WTC11 (cell line): Measurements from ENCODE around the gene UCHL5. TPM values are rescaled to one million over a fixed set of nuclear protein-coding genes. Genes with fewer than 3 reads are reported as not detected.

Experiments
- ATAC-seq: fragments of 200-7000 bp; cut with Tn5 transposase; 2 replicates; pipeline ENCODE4 v1.10.0; 2021; ENCODE audit warnings: mild to moderate bottlenecking, moderate library complexity
- CTCF ChIA-PET: fragments of 300-600 bp; sonication (Branson Sonifier 250); formaldehyde crosslinking; loops from one replicate; lab custom pipeline; 2021; ENCODE audit warnings: antibody characterized with exemption; lab: Charles Lee
- POLR2A ChIA-PET: fragments of 350-600 bp; sonication (Branson Sonifier 250); formaldehyde crosslinking; loops from one replicate; lab custom pipeline; 2021; ENCODE audit warnings: antibody characterized with exemption; lab: Charles Lee
- DNase-seq: peaks from one replicate; pipeline ENCODE4 v3.0.0; 2021; ENCODE audit warnings: low spot score
- H3K27ac Mint-ChIP-seq: 2 replicates; pipeline ENCODE4 v1.8.0; 2021; ENCODE audit warnings: mixed read lengths
- H3K27me3 Mint-ChIP-seq: 2 replicates; pipeline ENCODE4 v1.8.0; 2021; ENCODE audit warnings: low read depth, mild to moderate bottlenecking, moderate library complexity, mixed read lengths
- H3K36me3 Mint-ChIP-seq: 2 replicates; pipeline ENCODE4 v1.8.0; 2021; ENCODE audit warnings: mixed read lengths
- H3K4me1 Mint-ChIP-seq: 2 replicates; pipeline ENCODE4 v1.8.0; 2022; ENCODE audit warnings: mixed read lengths
- H3K4me3 Mint-ChIP-seq: 2 replicates; pipeline ENCODE4 v1.8.0; 2021; ENCODE audit warnings: mild to moderate bottlenecking, moderate library complexity, mixed read lengths
- H3K9me3 Mint-ChIP-seq: 2 replicates; pipeline ENCODE4 v1.8.0; 2021; ENCODE audit warnings: mixed read lengths
- IRF2 ChIP-seq: sonication (generic); formaldehyde crosslinking; IDR thresholded peaks from 2 replicates; pipeline ENCODE4 v1.8.0; 2022; ENCODE audit warnings: low read depth, missing genetic modification reagents, borderline replicate concordance
- NFATC4 ChIP-seq: fragments of 250-450 bp; sonication (Bioruptor Pico); IDR thresholded peaks from 2 replicates; pipeline ENCODE4 v1.9.0; 2021; ENCODE audit warnings: mild to moderate bottlenecking
- NR3C1 ChIP-seq: sonication (generic); formaldehyde crosslinking; conservative IDR thresholded peaks from 2 replicates; pipeline ENCODE4 v1.8.1; 2023; ENCODE audit warnings: low read depth, mild to moderate bottlenecking, missing genetic modification reagents
- OVOL2 ChIP-seq: fragments of 250-450 bp; sonication (Bioruptor Pico); IDR thresholded peaks from 2 replicates; pipeline ENCODE4 v1.9.0; 2021; ENCODE audit warnings: mild to moderate bottlenecking, borderline replicate concordance
- SMAD4 ChIP-seq: sonication (generic); formaldehyde crosslinking; IDR thresholded peaks from 2 replicates; pipeline ENCODE4 v1.8.0; 2022; ENCODE audit warnings: mild to moderate bottlenecking, missing genetic modification reagents
- SOX15 ChIP-seq: fragments of 250-450 bp; sonication (Bioruptor Pico); IDR thresholded peaks from 2 replicates; pipeline ENCODE4 v1.9.0; 2021; ENCODE audit warnings: mild to moderate bottlenecking
- ZNF396 ChIP-seq: fragments of 250-450 bp; sonication (Bioruptor Pico); IDR thresholded peaks from 2 replicates; pipeline ENCODE4 v1.8.0; 2021; ENCODE audit warnings: mild to moderate bottlenecking, moderate library complexity, borderline replicate concordance
- total RNA-seq: library from RNA; stranded (reverse); gene quantifications from 3 replicates; pipeline ENCODE4 v1.2.3, GENCODE V29; 2021
- TF ChIP-seq, protein P1 (sequence below): sonication (generic); formaldehyde crosslinking; IDR thresholded peaks from 2 replicates; pipeline ENCODE4 v1.8.0; 2023; ENCODE audit warnings: mild to moderate bottlenecking, missing genetic modification reagents
- TF ChIP-seq, protein P2 (sequence below): fragments of 200-600 bp; IDR thresholded peaks from 2 replicates; pipeline ENCODE4 v1.8.0; 2022; ENCODE audit warnings: antibody characterized with exemption
- TF ChIP-seq, protein P3 (sequence below): sonication (generic); formaldehyde crosslinking; IDR thresholded peaks from 2 replicates; pipeline ENCODE4 v1.8.0; 2022; ENCODE audit warnings: missing genetic modification reagents
- TF ChIP-seq, protein P4 (sequence below): fragments of 250-450 bp; sonication (Bioruptor Pico); IDR thresholded peaks from 2 replicates; pipeline ENCODE4 v1.9.0; 2021; ENCODE audit warnings: moderate library complexity, mild to moderate bottlenecking, inconsistent platforms, borderline replicate concordance
- TF ChIP-seq, protein P5 (sequence below): sonication (generic); formaldehyde crosslinking; conservative IDR thresholded peaks from 2 replicates; pipeline ENCODE4 v1.8.1; 2023; ENCODE audit warnings: mild to moderate bottlenecking, low read depth, missing genetic modification reagents, moderate library complexity
- TF ChIP-seq, protein P6 (sequence below): sonication (generic); formaldehyde crosslinking; IDR thresholded peaks from 2 replicates; pipeline ENCODE4 v1.8.1; 2023; ENCODE audit warnings: mild to moderate bottlenecking, missing genetic modification reagents, moderate library complexity

Gene UCHL5
- total RNA-seq, 1 experiment from 2014 or later: 41.5 TPM

DNA sequence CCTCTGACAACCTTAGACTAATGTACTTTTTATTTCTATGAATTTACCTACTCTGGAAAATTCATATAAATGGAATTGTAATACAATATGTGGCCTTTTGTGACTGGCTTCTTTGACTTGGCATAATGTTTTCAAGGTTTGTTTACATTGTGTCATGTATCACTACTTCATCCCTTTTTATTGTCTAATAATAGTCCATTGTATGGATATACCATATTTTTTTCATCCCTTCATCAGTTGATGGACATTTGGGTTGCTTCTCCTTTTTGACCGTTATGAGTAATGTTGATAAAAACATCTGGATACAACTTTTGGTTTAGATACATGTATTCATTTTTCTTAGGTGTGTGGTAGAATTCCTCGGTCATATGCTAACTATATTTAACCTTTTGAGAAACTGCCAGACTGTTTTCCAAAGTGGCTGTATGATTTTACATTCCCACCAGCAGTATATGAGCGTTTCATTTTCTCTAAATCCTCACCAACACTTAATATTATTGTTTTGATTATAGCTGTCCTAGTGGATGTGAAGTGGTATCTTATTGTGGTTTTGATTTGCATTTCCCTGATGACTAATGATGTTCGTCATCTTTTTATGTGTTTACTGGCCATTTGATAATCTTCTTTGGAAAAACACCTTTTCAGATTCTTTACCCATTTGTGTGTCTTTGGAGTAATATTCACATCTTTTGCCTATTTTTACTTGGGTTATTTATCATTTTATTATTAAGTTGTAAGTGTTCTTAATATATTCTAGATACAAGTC, 3.7 kb upstream of the UCHL5 start (continued):
- TF ChIP-seq, protein P1, sequence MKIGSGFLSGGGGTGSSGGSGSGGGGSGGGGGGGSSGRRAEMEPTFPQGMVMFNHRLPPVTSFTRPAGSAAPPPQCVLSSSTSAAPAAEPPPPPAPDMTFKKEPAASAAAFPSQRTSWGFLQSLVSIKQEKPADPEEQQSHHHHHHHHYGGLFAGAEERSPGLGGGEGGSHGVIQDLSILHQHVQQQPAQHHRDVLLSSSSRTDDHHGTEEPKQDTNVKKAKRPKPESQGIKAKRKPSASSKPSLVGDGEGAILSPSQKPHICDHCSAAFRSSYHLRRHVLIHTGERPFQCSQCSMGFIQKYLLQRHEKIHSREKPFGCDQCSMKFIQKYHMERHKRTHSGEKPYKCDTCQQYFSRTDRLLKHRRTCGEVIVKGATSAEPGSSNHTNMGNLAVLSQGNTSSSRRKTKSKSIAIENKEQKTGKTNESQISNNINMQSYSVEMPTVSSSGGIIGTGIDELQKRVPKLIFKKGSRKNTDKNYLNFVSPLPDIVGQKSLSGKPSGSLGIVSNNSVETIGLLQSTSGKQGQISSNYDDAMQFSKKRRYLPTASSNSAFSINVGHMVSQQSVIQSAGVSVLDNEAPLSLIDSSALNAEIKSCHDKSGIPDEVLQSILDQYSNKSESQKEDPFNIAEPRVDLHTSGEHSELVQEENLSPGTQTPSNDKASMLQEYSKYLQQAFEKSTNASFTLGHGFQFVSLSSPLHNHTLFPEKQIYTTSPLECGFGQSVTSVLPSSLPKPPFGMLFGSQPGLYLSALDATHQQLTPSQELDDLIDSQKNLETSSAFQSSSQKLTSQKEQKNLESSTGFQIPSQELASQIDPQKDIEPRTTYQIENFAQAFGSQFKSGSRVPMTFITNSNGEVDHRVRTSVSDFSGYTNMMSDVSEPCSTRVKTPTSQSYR: no peak
- TF ChIP-seq, protein P2, sequence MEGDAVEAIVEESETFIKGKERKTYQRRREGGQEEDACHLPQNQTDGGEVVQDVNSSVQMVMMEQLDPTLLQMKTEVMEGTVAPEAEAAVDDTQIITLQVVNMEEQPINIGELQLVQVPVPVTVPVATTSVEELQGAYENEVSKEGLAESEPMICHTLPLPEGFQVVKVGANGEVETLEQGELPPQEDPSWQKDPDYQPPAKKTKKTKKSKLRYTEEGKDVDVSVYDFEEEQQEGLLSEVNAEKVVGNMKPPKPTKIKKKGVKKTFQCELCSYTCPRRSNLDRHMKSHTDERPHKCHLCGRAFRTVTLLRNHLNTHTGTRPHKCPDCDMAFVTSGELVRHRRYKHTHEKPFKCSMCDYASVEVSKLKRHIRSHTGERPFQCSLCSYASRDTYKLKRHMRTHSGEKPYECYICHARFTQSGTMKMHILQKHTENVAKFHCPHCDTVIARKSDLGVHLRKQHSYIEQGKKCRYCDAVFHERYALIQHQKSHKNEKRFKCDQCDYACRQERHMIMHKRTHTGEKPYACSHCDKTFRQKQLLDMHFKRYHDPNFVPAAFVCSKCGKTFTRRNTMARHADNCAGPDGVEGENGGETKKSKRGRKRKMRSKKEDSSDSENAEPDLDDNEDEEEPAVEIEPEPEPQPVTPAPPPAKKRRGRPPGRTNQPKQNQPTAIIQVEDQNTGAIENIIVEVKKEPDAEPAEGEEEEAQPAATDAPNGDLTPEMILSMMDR: no peak
- TF ChIP-seq IRF2 (CRISPR knock-in tag): no peak
- TF ChIP-seq, protein P3, sequence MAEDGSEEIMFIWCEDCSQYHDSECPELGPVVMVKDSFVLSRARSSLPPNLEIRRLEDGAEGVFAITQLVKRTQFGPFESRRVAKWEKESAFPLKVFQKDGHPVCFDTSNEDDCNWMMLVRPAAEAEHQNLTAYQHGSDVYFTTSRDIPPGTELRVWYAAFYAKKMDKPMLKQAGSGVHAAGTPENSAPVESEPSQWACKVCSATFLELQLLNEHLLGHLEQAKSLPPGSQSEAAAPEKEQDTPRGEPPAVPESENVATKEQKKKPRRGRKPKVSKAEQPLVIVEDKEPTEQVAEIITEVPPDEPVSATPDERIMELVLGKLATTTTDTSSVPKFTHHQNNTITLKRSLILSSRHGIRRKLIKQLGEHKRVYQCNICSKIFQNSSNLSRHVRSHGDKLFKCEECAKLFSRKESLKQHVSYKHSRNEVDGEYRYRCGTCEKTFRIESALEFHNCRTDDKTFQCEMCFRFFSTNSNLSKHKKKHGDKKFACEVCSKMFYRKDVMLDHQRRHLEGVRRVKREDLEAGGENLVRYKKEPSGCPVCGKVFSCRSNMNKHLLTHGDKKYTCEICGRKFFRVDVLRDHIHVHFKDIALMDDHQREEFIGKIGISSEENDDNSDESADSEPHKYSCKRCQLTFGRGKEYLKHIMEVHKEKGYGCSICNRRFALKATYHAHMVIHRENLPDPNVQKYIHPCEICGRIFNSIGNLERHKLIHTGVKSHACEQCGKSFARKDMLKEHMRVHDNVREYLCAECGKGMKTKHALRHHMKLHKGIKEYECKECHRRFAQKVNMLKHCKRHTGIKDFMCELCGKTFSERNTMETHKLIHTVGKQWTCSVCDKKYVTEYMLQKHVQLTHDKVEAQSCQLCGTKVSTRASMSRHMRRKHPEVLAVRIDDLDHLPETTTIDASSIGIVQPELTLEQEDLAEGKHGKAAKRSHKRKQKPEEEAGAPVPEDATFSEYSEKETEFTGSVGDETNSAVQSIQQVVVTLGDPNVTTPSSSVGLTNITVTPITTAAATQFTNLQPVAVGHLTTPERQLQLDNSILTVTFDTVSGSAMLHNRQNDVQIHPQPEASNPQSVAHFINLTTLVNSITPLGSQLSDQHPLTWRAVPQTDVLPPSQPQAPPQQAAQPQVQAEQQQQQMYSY (CRISPR knock-in tag): no peak
- no peak for TF ChIP-seq OVOL2 (CRISPR knock-in tag)
- TF ChIP-seq ZNF396 (CRISPR knock-in tag): no peak
- no peak for TF ChIP-seq NR3C1
- TF ChIP-seq NFATC4 (CRISPR knock-in tag): no peak
- TF ChIP-seq, protein P4, sequence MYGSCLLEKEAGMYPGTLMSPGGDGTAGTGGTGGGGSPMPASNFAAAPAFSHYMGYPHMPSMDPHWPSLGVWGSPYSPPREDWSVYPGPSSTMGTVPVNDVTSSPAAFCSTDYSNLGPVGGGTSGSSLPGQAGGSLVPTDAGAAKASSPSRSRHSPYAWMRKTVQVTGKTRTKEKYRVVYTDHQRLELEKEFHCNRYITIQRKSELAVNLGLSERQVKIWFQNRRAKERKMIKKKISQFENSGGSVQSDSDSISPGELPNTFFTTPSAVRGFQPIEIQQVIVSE (CRISPR knock-in tag): no peak
- TF ChIP-seq, protein P5, sequence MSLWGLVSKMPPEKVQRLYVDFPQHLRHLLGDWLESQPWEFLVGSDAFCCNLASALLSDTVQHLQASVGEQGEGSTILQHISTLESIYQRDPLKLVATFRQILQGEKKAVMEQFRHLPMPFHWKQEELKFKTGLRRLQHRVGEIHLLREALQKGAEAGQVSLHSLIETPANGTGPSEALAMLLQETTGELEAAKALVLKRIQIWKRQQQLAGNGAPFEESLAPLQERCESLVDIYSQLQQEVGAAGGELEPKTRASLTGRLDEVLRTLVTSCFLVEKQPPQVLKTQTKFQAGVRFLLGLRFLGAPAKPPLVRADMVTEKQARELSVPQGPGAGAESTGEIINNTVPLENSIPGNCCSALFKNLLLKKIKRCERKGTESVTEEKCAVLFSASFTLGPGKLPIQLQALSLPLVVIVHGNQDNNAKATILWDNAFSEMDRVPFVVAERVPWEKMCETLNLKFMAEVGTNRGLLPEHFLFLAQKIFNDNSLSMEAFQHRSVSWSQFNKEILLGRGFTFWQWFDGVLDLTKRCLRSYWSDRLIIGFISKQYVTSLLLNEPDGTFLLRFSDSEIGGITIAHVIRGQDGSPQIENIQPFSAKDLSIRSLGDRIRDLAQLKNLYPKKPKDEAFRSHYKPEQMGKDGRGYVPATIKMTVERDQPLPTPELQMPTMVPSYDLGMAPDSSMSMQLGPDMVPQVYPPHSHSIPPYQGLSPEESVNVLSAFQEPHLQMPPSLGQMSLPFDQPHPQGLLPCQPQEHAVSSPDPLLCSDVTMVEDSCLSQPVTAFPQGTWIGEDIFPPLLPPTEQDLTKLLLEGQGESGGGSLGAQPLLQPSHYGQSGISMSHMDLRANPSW: no peak
- TF ChIP-seq, all 79 proteins: peak for 0

DNA sequence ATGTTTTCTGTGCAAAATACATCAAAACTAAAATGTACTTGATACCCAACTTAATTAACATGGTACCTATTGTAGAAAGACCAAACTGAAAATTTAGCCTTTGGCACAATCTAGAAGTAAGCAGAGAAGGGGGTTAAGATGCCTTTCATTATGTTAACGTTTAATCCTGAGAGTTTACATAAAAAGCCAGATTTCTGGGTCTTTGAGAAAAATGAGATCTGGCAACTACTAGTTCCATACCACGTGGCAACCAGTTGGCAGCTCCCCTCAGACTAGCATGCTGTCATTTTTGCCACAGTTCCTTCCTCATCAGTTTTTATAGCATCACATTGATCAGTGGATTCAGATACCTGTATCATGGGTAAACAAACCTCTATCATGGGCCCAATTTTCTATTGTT, 1.8 kb upstream of the UCHL5 start:
- Mint-ChIP-seq H3K9me3 (0 out of 2 replicates have a peak, but pooled peaks cover 3% of the 10 kb centered on the region), H3K36me3 (peaks cover 5% of the 10 kb centered on the region; the same call in 1 of the 2 replicates), H3K27me3 (no peaks in the 10 kb centered on the region), H3K4me3 (peak overlapping the region; percentile 100), H3K27ac (no peak overlapping the region), H3K4me1 (peaks cover 37% of the 10 kb centered on the region)
- ChIA-PET CTCF (no interaction called here), POLR2A (interaction anchor here (0.6 kb wide), 1 partner anchor 116 kb away, joined by 6 read pairs; no protein-coding TSS in a partner anchor)
- ATAC-seq (no peak), DNase-seq (no peak)
- TF ChIP-seq SMAD4: no peak
- TF ChIP-seq, protein P6, sequence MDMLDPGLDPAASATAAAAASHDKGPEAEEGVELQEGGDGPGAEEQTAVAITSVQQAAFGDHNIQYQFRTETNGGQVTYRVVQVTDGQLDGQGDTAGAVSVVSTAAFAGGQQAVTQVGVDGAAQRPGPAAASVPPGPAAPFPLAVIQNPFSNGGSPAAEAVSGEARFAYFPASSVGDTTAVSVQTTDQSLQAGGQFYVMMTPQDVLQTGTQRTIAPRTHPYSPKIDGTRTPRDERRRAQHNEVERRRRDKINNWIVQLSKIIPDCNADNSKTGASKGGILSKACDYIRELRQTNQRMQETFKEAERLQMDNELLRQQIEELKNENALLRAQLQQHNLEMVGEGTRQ: no peak
- TF ChIP-seq SOX15 (CRISPR knock-in tag): no peak
